Hippocampal formation (tissue), 2 donors: ENCODE data around the gene XK.

ENCODE experiments used
- DNase-seq, 2 donors: peaks; one replicate each; lab custom pipeline; 2025; lab: John Stamatoyannopoulos, UW

The XK gene

DNA sequence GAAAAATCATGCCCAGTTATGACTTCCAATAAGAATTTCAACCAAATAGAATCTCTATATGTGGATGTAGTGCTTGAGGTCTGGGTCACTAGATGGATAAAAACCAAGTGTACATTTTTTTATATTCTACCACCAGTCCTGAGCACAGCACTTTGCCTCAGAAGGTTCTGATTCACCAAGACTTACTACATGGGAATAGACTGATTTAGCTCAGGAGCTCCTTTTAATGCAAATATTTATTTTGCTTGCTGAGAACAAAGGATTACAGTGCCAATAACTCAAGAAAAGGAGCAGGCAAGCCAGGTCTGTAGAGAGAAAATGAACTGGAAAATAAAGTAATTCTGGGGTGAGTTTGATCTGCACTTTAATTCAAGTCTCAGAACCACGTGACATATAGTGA, 6.4 kb upstream of the XK start:
- no peak for DNase-seq

DNA sequence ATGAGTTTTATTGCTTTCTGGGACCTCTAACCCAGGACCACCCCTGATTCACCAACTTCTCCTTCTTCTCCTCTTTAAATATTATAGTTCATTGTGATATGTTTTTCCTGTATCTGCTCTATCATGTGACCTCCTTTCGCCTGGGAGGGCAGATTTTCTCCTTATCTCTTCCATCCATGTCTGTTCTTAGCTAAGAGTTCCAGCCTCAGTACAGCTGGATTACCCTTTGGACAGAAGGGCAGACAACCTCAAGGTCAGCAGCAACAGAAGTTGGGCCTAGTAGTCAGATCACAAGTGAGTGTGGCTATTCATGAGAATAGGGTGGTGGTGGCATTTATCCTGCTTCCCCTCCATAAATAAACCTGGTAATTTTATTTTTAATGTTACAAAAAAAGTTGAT, 5.7 kb upstream of the XK start:
- no peak for DNase-seq

DNA sequence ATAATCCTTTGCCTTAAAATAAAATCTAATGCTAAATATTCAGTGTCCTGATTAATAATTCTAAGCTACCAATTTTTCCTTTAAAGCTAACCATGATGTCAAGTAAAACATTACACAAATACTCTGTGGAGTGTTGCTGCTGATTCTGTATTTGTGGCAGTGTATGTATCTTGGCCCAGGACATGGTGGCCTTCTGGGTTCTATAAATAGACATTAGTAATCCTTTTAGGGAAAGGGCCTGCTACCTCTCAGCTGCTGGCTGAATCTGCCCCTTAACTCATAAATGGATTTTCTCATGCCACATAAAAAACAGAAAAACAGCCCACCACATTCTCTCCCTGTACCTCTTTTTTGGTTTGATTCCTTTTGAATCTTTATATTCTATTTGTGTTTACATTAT, 1.2 kb upstream of the XK start:
- DNase-seq, result no peak

DNA sequence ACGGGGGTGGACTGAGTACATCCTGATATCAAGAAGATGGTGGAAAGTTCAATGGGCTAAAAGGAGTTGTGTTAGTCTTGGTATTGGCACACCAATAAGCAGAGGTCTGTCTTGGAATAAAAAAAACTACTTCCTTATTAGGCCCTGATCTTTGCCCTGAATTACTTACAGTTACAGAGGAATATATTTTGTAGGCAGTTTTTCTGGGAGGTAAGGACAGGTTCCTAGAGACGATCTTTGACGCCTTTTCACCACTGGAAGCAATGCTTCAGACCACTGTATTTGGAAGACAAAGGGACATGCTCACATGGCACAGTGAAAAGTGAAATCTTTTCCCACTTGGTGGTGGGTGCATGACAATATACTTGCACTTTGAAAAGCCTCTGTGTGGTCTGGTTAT, 618 bp upstream of the XK start:
- no peak for DNase-seq

DNA sequence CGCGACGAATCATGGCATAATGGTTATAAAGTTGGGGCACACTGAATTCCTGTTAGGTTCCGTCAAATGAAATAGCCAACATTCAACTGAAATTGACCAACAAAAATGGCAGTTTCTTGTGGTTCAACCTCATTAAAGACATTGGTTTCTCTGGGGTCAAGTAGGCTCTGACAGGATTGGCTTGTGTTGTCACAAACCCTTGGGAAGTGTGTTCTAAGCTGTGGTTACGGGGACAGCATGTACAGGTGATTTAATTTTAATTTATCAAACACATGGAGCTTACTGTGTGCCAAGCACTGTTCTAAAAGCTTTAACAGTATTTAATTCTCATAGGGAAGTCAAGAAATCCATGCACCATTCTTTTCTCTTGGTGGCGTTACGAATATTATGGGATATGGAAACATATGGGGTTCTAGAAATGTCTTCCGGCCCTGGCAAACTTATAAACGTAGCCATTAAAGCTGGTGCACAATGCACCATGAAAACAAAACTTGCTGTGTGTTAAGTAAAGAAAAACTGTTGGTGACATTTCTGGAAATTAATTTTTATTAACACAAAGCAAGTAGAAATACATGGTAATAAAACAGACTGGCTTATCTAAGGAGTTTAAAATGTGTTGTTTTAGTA, 891 bp downstream of the XK start:
- no peak for DNase-seq

DNA sequence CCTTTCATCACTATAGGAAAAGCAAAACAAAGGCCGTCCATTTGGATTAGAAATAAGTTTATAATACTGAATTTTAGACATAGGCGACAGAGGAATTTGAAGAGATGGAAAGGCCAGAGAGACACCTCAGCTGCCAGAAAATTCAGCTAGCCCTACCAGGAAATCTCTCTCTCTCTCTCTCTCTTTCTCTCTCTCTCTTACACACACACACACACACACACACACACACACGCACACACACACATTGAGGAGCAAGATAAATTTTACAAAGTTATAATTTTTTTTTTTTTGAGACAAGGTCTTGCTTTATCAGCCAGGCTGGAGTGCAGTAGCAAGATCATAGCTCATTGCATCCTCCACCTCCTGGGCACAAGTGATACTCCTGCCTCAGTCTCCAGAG, 1.4 kb downstream of the XK start:
- DNase-seq, result no peak

DNA sequence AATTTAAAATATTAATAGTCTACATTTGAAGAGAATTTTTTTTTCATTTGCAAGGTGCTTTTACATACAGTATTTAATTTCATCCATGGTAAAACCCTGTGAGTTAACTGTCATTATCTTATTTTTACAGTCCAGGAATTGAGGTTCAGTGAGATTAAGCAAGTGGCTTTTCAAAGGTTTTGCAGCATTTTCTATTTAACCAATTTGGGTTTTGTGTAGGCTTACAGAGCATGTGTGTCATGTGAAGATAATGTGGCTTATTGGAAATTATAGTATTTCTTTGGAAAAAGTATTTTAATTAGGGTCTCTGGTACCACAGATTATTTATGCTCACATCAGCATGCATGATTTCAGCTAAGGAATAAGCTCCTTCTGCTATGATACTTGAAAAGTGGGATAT, 4.5 kb downstream of the XK start:
- DNase-seq, result no peak

DNA sequence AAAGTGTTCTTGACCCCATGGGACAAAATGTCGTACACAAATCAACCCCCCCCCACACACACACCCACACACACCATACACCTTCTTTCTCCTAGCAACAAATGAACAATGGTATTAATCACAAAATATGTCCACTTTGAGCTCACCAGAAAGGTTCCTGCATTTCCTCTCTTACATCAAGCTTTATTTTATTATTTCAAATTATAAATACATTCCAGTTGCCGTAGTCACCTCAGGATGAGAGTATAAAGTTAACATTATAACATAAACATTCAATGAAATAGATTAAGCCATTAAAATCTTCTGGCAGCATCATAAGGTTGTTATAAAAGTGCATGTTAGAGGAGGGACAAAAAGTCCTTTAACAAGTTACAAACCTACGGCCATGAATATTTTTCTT, 7.3 kb downstream of the XK start:
- no peak for DNase-seq

DNA sequence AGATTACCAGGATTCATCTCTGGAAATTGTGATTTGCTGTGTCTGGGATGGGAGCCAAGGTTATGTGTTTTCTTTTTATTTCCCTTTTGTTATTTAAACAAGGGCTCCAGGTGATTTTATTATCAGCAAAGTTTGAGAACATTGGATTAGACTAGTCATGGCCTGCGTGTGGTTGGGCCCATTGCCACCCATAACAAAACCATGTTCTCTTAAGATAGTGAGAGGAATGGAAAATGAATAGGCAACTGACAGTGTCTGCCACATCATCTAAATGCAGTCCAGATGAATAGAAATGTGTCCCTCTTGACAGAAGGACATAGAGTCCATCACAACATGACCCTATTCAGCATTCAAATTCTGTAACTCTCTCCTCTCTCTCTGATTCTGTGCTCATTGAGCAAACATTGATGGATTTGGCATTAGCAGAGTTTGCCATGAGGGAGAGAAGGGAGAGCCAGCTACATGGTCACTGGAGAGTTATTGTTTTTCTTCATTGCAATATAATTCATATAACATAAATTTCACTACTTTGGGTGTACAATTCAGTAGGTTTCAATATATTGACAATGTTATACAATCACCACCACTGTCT, 11.7 kb downstream of the XK start:
- DNase-seq, result no peak

DNA sequence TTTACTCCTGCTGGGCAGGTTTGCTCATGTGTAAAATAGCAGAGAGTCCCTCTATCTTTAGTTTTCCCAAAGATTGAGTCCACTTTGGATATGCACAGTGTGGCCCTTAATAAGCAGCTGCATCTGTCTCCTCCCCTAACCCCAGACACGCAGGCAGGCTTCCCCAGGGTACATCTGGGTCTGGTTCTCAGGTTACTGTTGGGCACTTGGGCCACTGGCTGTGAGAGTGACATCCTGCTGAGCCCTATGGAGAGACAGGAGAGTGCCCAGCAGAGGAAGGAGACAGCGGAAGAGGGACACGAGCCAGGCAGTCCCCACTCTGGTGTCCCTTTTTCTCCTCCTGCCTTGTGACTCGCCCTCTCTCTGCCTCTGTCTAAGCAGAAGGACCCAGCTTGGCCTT, 16.0 kb downstream of the XK start:
- DNase-seq, result no peak

DNA sequence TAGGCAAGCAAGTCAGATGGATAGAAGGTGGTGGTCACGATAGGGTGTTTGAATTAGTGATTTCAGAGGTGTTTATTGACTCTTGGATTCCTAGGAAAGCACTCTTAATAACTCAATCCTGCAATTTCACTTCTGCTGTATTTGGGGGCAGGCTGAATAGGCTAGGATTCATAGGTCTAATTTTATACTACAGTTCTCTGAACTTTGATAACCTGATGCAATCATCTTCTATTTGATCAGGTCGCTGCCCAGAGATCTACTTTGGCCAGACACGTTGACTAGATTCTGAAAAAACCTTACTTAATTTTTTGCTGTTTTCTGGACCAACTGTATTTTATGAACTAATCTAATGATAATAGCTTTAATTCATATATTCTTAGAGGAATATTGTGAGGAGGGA, 26.4 kb downstream of the XK start:
- no peak for DNase-seq

DNA sequence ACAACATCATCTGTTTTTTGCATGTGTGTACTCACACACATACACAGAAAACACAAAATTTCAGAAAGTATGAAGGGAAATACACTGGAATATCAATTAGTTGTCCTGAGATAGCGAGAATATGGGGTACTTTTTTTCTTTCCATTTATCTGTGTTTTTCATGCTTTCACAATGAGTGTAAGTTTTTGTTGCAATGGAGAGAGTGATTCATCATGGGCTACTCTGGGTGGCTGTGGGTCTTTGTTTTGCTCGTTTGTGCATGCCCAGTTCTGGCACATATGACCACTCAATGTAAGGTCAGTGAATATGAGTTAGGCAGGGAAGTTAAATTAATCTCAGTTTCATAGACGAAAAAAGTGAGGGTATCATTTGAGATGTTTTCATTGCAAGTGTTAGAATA, 26.9 kb downstream of the XK start:
- no peak for DNase-seq

DNA sequence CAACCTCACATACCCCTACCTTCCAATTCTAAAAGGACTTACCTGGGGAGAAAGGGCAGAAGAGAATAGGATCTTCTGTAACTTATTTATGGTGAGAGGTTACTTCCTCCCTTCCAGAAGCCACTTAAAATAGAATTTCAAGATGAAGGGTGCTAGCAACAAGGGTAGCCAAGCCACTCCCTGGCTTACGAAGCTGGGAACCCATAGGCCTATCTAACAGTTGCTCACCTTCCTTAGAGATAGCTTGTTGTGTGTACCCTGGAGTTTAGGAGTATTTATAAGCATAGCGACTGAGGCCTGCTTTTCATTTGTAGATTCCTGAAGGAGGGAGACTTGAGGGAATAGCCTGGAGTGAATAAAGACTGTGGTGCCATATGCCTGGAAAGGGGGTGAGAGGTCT, 28.9 kb downstream of the XK start:
- no peak for DNase-seq

DNA sequence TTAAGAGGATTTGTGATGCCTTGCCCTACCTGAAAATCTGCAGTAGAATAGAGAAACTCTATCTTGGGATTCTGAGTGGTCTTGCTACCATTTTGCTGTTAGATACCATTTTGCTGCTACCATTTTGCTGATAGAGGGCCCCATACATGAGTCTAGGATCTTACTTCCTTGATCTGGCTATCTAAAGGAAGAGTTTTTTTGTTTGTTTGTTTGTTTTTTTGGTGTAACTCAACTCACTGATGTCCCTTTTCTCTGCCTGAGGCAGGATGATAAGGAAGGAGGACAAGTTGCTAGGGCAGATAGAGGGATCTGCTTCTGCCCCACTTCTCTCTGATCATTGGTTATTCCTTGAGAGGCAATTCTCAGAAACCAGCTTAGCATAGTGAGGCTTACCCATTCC, 31.0 kb downstream of the XK start:
- no peak for DNase-seq

DNA sequence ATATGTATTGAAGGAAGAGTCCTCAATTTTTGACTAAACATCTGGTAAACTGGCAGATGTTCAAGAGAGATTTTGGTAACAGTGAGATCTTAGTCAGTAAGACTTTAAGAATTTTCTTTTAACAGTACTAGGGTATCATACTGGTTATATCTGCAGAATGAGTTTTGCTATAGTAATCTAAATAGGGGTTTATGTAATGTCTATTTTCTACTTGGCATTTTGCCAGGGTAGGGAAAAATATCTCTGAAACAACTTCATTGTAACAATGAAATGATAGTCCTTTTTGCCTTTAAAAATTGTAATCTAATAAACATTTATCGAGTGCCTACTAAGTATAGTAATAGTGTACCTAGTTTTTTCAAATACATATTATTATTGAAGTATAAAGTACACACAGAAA, 32.1 kb downstream of the XK start:
- no peak for DNase-seq

DNA sequence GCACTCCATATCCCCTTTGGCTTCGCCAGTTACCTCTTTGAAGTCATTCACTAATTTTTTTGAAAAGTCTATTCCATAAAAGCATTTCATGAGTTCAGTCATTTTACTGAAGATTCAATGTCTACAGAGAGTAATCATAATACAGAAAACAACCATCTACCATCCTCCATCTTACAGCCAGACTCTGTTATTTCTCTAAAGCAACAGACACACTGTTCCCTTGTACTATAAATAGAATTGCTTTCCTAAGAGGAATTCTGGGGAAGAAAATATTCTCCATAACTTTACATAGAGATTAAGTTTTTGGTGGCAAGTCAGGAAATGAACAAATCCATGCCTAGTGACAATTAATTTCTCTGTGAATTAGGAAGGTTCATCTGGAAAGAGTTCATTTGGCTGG, 37.0 kb downstream of the XK start:
- peak in 1 of 2 donors; percentile 2 for DNase-seq

DNA sequence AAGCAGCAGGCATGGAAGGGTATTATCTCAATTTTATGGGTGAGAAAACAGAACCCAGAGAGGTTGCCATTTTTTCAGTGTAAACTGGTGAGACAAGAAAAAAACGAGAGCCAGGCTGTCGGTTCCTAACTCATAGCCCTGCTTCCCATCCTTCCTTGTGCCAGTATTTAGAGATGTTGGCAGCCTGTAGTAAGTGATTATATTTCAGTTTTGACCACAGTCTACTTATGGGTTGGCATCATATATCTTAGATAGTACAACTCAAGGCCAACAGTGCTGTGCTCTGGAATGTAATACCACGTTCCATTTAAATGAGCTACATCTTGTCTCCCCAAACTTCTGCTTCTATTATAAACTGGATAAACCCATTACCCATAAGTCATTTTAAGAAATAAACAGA, 40.8 kb downstream of the XK start:
- DNase-seq, result no peak

DNA sequence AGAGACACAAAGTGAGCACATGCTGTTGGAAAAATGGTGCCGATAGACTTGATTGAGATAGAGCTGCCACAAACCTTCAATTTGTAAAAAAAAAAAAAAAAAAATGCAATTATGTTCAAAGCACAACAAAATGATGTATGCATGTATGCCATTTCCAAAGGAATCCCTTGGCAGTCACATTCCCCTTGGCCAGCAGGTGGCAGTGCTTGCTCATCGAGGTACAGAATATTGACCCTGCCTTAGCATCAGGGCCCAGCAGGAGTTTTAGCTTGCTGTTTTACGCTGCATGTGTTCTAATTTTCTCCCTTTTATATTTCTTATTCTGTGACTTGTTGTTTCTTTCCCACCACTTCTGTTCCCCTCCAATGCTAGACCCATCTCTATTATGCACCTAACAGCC, 59.8 kb downstream of the XK start:
- DNase-seq, result peak; percentile 50 to 60

DNA sequence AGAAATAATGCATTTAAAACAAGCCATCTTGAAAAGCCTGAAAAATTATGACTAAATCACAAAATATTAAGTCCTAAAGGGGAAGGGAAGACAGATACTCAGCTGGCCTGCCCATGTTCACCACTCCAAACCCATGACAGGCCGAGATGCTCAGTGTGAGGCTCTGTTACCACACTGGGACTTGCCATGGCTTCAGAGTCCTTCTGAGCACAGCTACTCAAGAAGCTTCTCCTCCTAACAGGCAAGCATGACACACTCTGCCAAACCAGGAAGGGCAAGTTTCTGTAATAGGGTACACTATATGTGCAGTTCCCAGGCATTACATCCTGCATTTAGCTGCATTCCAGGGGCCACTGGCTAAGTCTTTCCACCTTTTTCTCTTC, 60.2 kb downstream of the XK start:
- DNase-seq, result no peak

DNA sequence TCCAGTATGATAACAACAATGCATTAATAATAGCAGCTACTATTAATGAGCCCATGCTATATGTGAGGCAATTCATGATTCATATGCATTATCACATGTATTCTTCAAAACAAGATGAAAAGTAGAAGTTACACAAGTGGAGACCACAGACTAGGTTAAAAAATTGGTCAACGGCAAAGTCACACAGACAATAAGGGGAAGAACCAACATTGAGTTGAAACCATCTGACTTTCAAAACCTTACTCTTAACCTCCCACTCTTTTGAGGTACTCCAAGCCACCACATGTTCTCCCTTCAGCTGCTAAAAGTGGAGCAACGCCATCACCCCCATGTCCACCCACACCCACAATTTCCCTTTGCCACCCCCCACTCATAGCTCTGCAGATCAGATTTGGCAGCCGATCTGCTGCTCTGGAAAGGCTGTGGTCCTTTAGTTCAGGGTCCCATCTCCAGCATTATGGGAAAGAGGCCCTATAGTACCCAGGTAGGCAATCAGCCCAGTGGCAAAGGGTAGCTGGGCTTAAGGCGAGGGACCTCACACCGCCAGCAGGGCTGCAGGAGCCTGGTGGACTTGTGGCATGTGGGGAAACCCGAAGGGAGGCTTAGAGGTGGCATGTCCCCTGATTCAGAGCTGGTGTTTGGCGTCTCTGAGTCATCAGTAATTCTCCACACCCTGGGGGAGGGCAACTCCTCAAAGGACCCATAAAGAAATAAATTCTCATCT, 60.8 kb downstream of the XK start:
- no peak for DNase-seq

DNA sequence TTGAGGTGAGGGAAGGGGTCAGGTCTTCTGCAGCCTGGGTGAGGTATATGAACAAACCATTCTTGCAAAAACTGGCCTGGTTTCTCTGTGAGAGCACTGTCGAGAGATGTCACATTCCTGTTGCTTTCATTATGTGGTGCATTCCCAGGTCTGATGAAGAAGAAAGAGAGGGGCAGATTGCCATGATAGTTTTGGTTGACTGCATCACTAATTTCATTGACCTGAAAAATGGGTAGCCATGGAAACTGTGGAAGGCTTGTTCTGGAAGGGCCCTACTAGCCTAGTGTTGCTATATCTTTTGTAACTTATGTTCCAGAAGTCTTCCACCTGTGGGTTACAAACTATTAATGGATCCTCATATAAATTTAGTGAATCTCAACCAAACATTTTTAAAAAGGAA, 61.4 kb downstream of the XK start:
- DNase-seq, result no peak

DNA sequence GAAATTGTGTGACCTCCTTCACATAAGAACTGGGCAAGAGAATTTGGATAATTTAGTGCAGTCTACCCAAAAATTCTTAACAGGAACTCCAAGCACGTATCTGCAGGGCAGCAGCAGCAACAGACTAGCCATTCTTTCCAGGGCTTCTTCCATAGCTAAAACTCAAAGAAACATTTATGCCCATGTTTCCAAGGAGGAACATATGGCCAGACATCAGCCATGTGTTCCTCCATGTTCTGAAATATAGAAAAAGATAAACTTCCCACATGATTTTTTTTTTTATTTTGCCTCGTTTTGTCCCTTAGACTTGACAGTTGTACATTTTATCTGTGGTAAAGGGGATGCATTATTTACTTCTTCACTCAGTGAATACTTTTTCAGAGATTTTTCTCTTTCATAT, 66.7 kb downstream of the XK start:
- no peak for DNase-seq

DNA sequence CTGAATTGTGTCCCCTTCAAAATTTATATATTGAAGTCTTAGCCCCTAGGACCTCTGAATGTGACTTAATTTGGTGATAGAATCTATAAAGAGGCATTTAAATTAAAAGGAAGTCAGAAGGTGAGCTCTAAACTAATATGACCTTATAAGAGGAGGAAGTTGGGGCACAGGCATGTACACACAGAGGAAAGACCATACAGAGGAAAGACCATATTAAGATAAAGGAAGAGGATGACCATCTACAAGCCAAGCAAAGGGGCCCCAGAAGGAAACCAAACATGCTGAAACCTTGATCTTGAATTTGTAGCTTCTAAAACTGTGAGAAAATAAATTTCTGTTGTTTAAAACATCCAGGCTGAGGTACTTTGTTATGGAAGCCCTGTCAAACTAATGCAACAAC, 67.3 kb downstream of the XK start:
- no peak for DNase-seq

DNA sequence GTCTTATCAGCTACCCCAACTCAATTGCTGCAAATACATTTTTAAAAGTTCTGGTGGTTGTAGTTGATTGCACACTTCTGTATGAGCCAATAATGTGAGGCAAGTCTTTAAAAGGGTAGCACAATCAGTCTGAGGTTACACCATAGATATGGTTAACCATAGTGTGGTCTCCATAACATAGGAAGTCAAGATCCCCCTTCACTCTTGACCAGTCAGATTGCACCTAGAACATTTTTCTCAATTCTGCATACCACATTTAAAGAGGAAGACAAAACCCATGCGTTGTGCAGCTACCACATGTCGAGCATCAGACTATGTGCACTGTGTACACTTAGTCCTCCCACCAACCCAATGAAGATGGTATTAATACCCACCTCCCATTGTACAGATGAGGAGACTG, 67.8 kb downstream of the XK start:
- DNase-seq, result no peak
